Measurements from ENCODE around the gene DLGAP1.

DNA sequence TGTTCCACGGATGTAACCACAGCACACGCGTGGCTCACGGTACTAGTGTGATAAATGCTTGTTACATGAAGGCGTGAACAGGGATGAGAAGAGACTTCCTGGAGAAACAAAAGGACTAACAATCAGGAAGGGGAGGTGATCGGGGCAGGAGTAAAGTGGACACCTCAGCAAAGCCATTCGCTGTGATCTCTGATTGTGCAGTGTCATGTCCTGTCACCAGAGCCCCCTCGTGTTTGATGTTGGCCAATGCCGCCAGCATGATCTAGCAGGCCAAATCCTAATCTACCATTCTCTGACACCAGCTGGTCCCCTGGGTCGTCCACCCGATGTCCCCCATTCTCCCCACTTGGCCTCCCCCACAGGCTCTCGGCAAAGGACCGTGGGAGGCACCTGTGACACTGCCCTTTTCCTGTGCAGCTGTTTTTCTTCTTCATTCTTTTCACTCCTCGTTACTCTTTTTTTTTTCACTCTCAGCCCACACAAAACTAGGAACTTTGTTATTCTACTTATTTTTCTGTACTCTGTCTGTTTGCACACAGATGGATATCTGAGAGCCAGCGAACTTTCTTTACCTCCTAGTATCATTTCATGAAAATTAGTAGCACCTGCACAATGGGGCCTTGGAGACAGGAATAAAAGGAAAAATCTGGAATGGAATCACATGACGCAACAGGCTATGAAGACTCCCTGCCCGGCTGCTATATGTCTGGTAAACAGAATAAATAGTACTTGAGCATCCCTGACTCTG lies 858.3 kb downstream of the DLGAP1 start:
- TF ChIP-seq YY1 (IDR thresholded peaks at IDR 0.05; ENCODE audit: insufficient read depth, insufficient read length): no peak
- TF ChIP-seq ZNF274 (IDR thresholded peaks at IDR 0.05; ENCODE audit: low read depth, low read length): no peak
- no peak for TF ChIP-seq SUZ12 (IDR thresholded peaks at IDR 0.05; ENCODE audit: extremely low read depth, insufficient read depth, insufficient read length)
